Measurements from ENCODE around the gene MYDGF. TPM values are rescaled to one million over a fixed set of nuclear protein-coding genes. Genes with fewer than 3 reads are reported as not detected.
A peak's percentile ranks its signal among the peaks of the same experiment; 100 is the strongest.

Gene MYDGF
- total RNA-seq, 1 donor from 2014 or later: 44.4 TPM

DNA sequence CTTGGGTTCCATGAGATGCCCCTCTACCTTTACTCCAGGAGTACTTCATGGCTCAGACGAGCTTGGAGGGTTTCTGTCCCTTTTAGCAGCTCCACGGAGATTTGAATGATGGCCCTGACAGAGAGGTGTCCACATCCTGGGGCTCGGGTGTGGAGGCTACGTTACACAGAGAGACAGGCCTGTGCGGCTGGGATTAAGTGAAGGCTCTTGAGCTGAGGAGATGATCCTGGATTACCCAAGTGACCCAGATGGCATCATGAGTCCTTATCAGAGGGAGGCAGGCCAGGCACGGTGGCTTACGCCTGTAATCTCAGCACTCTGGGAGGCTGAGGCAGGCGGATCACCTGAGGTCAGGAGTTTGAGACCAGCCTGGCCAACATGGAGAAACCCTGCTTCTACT, 41.1 kb upstream of the MYDGF start:
- H3K4me1 ChIP-seq (ENCODE audit: control insufficient read depth in 3 of 3, insufficient read depth in 3 of 3, low read length in 3 of 3): peaks cover 81 to 93% (median 82%) of the 10 kb centered on the region in 3 donors
- H3K36me3 ChIP-seq (ENCODE audit: control insufficient read depth in 3 of 3, insufficient read depth in 3 of 3, low read length in 3 of 3): peaks cover 19 to 30% (median 25%) of the 10 kb centered on the region in 3 donors
- no peaks in the 10 kb centered on the region for H3K9me3 ChIP-seq (ENCODE audit: control insufficient read depth in 3 of 3, low read length in 3 of 3)
- H3K4me3 ChIP-seq (ENCODE audit: low read length in 3 of 3): no peak overlapping the region
- H3K27me3 ChIP-seq (ENCODE audit: control insufficient read depth in 3 of 3, insufficient read depth in 3 of 3, low read length in 3 of 3): no peaks in the 10 kb centered on the region
- H3K9ac ChIP-seq (ENCODE audit: low read depth in 1 of 3, low read length in 3 of 3): peak overlapping the region in 1 of 3 donors; percentile 71
- peak overlapping the region; percentile 83 for H3K27ac ChIP-seq (ENCODE audit: low read depth, low read length)

DNA sequence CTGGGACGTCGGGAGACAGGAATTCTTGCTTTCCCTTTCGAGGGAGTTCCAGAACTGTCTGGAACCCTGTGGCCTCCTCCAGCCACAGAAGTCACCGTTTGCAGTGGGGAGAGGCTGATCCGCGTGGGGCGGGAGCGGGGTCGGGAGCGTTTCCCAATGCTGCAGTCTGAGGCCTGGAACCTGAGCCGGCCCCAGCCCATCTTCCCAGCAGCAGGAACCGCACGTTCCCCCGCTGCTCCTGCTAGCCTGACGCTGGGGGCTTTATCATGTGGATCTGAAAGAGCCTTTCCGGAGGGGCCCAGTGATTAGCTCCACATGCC, 40.1 kb upstream of the MYDGF start:
- Histone ChIP-seq H3K4me1 (ENCODE audit: control insufficient read depth in 3 of 3, insufficient read depth in 3 of 3, low read length in 3 of 3) (peaks cover 76 to 95% (median 82%) of the 10 kb centered on the region in 3 donors), H3K36me3 (ENCODE audit: control insufficient read depth in 3 of 3, insufficient read depth in 3 of 3, low read length in 3 of 3) (peaks cover 13 to 27% (median 19%) of the 10 kb centered on the region in 3 donors), H3K27ac (ENCODE audit: low read depth, low read length) (peak overlapping the region; percentile 83)

GRCh38 chr19:4709440-4710280, 39.5 kb upstream of the MYDGF start:
- Histone ChIP-seq H3K27ac (ENCODE audit: low read depth, low read length) (peak overlapping the region; percentile 83), H3K4me3 (ENCODE audit: low read length in 3 of 3) (peak overlapping the region in 2 of 3 donors; percentile 21 to 22), H3K9ac (ENCODE audit: low read depth in 1 of 3, low read length in 3 of 3) (peak overlapping the region; percentile 22 to 71 (median 50)), H3K4me1 (ENCODE audit: control insufficient read depth in 3 of 3, insufficient read depth in 3 of 3, low read length in 3 of 3) (peaks cover 78 to 97% (median 78%) of the 10 kb centered on the region in 3 donors), H3K9me3 (ENCODE audit: control insufficient read depth in 3 of 3, low read length in 3 of 3) (no peaks in the 10 kb centered on the region), H3K36me3 (ENCODE audit: control insufficient read depth in 3 of 3, insufficient read depth in 3 of 3, low read length in 3 of 3) (peaks cover 12 to 27% (median 18%) of the 10 kb centered on the region in 3 donors), H3K27me3 (ENCODE audit: control insufficient read depth in 3 of 3, insufficient read depth in 3 of 3, low read length in 3 of 3) (no peaks in the 10 kb centered on the region)

More for the DNA sequence above, 40.1 kb upstream of the MYDGF start:
- Histone ChIP-seq H3K9ac (ENCODE audit: low read depth in 1 of 3, low read length in 3 of 3) (peak overlapping the region; percentile 22 to 71 (median 45)), H3K4me3 (ENCODE audit: low read length in 3 of 3) (peak overlapping the region in 2 of 3 donors; percentile 21 to 22), H3K27me3 (ENCODE audit: control insufficient read depth in 3 of 3, insufficient read depth in 3 of 3, low read length in 3 of 3) (no peaks in the 10 kb centered on the region), H3K9me3 (ENCODE audit: control insufficient read depth in 3 of 3, low read length in 3 of 3) (no peaks in the 10 kb centered on the region)

DNA sequence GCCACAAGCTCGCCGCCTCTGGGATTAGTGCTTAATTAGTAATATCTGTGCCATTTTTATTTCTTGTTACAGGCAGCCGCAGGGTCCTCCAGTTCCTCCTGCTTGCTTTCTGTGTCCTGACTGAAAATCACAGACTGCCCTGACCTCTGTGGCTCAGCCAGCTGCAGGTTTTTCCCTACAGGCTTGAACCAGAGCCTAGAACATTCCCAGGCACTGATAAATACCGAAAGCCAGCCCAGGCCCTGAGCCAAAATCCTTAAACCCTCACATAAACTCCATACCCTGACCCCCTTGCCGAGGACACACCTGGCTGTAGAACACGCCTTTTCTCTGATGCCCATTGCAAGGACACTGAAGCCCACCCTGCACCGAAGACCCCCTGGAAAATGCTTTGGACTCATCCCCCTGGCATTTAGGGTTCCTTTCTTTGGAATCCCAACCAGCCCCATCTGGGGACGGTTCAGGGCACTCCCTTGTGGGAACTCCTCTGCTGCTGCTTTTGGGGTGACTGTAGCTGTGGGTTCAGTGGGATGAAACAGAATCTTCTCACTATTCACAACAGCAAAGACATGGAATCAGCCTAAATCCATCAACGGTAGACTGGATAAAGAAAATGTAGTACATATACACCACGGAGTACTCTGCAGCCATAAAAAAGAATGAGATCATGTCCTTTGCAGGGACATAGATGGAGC, 38.0 kb upstream of the MYDGF start:
- Histone ChIP-seq H3K4me1 (ENCODE audit: control insufficient read depth in 3 of 3, insufficient read depth in 3 of 3, low read length in 3 of 3) (peaks cover 74 to 91% (median 75%) of the 10 kb centered on the region in 3 donors), H3K9me3 (ENCODE audit: control insufficient read depth in 3 of 3, low read length in 3 of 3) (no peaks in the 10 kb centered on the region), H3K9ac (ENCODE audit: low read depth in 1 of 3, low read length in 3 of 3) (peak overlapping the region; percentile 23 to 70 (median 43)), H3K27ac (ENCODE audit: low read depth, low read length) (peak overlapping the region; percentile 50), H3K36me3 (ENCODE audit: control insufficient read depth in 3 of 3, insufficient read depth in 3 of 3, low read length in 3 of 3) (peaks cover 17 to 37% (median 19%) of the 10 kb centered on the region in 3 donors), H3K4me3 (ENCODE audit: low read length in 3 of 3) (no peak overlapping the region), H3K27me3 (ENCODE audit: control insufficient read depth in 3 of 3, insufficient read depth in 3 of 3, low read length in 3 of 3) (no peaks in the 10 kb centered on the region)

DNA sequence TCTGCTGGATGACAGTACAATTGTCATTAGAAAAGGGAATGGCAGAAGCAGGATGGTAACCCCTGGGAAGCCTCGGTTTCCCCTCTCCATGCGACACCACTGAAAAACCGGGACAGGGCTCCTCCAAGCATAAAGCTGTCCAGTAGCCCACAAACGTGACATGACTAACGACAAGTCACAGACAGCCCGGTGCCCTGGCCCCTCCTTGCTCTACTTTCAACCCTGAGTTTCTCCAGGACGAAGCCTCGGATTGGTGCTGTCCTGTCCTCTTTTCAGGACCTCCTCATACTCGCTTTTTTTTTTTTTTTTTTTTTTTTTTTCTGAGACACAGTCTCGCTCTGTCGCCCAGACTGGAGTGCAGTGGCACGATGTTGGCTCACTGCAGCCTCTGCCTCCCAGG, 37.2 kb upstream of the MYDGF start:
- Histone ChIP-seq H3K4me1 (ENCODE audit: control insufficient read depth in 3 of 3, insufficient read depth in 3 of 3, low read length in 3 of 3) (peaks cover 66 to 83% (median 68%) of the 10 kb centered on the region in 3 donors), H3K9ac (ENCODE audit: low read depth in 1 of 3, low read length in 3 of 3) (peak overlapping the region in 2 of 3 donors; percentile 24 to 70), H3K4me3 (ENCODE audit: low read length in 3 of 3) (no peak overlapping the region), H3K27ac (ENCODE audit: low read depth, low read length) (peak overlapping the region; percentile 50), H3K36me3 (ENCODE audit: control insufficient read depth in 3 of 3, insufficient read depth in 3 of 3, low read length in 3 of 3) (peaks cover 17 to 38% (median 19%) of the 10 kb centered on the region in 3 donors), H3K27me3 (ENCODE audit: control insufficient read depth in 3 of 3, insufficient read depth in 3 of 3, low read length in 3 of 3) (no peaks in the 10 kb centered on the region), H3K9me3 (ENCODE audit: control insufficient read depth in 3 of 3, low read length in 3 of 3) (no peaks in the 10 kb centered on the region)

DNA sequence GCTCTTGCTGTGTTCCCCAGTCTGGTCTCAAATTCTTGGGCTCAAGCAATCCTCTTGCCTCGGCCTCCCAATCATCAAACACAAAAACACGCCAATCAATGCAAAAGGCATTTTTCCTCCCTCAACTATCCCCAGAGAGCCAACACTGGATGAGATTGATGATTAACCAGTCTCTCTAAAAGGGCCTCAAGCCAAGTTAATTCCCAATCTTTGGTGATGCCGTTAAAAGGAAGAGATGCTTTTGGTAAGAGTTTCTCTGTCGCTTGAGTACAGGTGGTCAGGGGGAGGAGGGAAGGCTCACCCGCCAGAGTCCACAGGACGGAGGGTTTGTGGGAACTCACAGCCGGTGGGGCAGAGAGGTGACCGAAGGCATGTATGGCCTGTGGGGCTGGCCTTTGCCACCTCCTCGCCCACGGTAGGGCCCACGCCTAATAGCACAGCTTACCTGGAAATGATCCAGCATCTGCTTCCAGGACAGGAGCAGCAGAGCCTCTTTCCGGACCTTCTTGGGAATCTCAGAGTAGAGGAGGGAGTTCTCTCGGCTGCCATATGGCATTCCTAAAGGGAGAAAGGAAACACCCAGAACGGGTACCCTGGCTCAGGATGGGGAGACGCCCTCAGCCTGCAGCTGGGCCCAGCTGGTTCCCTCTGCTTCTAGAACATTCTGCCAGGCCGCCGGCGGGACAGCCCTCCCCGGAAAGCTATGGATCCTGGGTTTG, 35.4 kb upstream of the MYDGF start:
- Histone ChIP-seq H3K27ac (ENCODE audit: low read depth, low read length) (peak overlapping the region; percentile 23), H3K9me3 (ENCODE audit: control insufficient read depth in 3 of 3, low read length in 3 of 3) (no peaks in the 10 kb centered on the region), H3K9ac (ENCODE audit: low read depth in 1 of 3, low read length in 3 of 3) (no peak overlapping the region), H3K4me3 (ENCODE audit: low read length in 3 of 3) (no peak overlapping the region), H3K4me1 (ENCODE audit: control insufficient read depth in 3 of 3, insufficient read depth in 3 of 3, low read length in 3 of 3) (peaks cover 52 to 78% (median 56%) of the 10 kb centered on the region in 3 donors), H3K27me3 (ENCODE audit: control insufficient read depth in 3 of 3, insufficient read depth in 3 of 3, low read length in 3 of 3) (no peaks in the 10 kb centered on the region), H3K36me3 (ENCODE audit: control insufficient read depth in 3 of 3, insufficient read depth in 3 of 3, low read length in 3 of 3) (peaks cover 24 to 45% (median 32%) of the 10 kb centered on the region in 3 donors)

- H3K27ac ChIP-seq (ENCODE audit: low read depth, low read length): peak overlapping the region; percentile 36
- no peaks in the 10 kb centered on the region for H3K27me3 ChIP-seq (ENCODE audit: control insufficient read depth in 3 of 3, insufficient read depth in 3 of 3, low read length in 3 of 3)
- H3K4me1 ChIP-seq (ENCODE audit: control insufficient read depth in 3 of 3, insufficient read depth in 3 of 3, low read length in 3 of 3): peaks cover 39 to 65% (median 44%) of the 10 kb centered on the region in 3 donors
- H3K9ac ChIP-seq (ENCODE audit: low read depth in 1 of 3, low read length in 3 of 3): peak overlapping the region; percentile 14 to 54 (median 43)
- H3K4me3 ChIP-seq (ENCODE audit: low read length in 3 of 3): no peak overlapping the region
- H3K36me3 ChIP-seq (ENCODE audit: control insufficient read depth in 3 of 3, insufficient read depth in 3 of 3, low read length in 3 of 3): peaks cover 35 to 57% (median 42%) of the 10 kb centered on the region in 3 donors
- no peaks in the 10 kb centered on the region for H3K9me3 ChIP-seq (ENCODE audit: control insufficient read depth in 3 of 3, low read length in 3 of 3)
Observed at GRCh38 chr19:4704317-4704673, 34.2 kb upstream of the MYDGF start.

- H3K36me3 ChIP-seq (ENCODE audit: control insufficient read depth in 3 of 3, insufficient read depth in 3 of 3, low read length in 3 of 3): peaks cover 37 to 60% (median 46%) of the 10 kb centered on the region in 3 donors
- no peaks in the 10 kb centered on the region for H3K27me3 ChIP-seq (ENCODE audit: control insufficient read depth in 3 of 3, insufficient read depth in 3 of 3, low read length in 3 of 3)
- H3K9ac ChIP-seq (ENCODE audit: low read depth in 1 of 3, low read length in 3 of 3): peak overlapping the region; percentile 14 to 54 (median 43)
- H3K9me3 ChIP-seq (ENCODE audit: control insufficient read depth in 3 of 3, low read length in 3 of 3): no peaks in the 10 kb centered on the region
- H3K27ac ChIP-seq (ENCODE audit: low read depth, low read length): peak overlapping the region; percentile 36
- no peak overlapping the region for H3K4me3 ChIP-seq (ENCODE audit: low read length in 3 of 3)
- peaks cover 34 to 60% (median 40%) of the 10 kb centered on the region in 3 donors for H3K4me1 ChIP-seq (ENCODE audit: control insufficient read depth in 3 of 3, insufficient read depth in 3 of 3, low read length in 3 of 3)
Observed at GRCh38 chr19:4703671-4704316, 33.7 kb upstream of the MYDGF start.

GRCh38 chr19:4702764-4703163, 32.6 kb upstream of the MYDGF start:
- Histone ChIP-seq H3K36me3 (ENCODE audit: control insufficient read depth in 3 of 3, insufficient read depth in 3 of 3, low read length in 3 of 3) (peaks cover 42 to 67% (median 56%) of the 10 kb centered on the region in 3 donors), H3K4me1 (ENCODE audit: control insufficient read depth in 3 of 3, insufficient read depth in 3 of 3, low read length in 3 of 3) (peaks cover 28 to 51% (median 31%) of the 10 kb centered on the region in 3 donors)

More at GRCh38 chr19:4702764-4703163, 32.6 kb upstream of the MYDGF start:
- peak overlapping the region in 1 of 3 donors; percentile 8 for H3K9ac ChIP-seq (ENCODE audit: low read depth in 1 of 3, low read length in 3 of 3)
- H3K27me3 ChIP-seq (ENCODE audit: control insufficient read depth in 3 of 3, insufficient read depth in 3 of 3, low read length in 3 of 3): no peaks in the 10 kb centered on the region
- H3K4me3 ChIP-seq (ENCODE audit: low read length in 3 of 3): no peak overlapping the region
- no peak overlapping the region for H3K27ac ChIP-seq (ENCODE audit: low read depth, low read length)
- H3K9me3 ChIP-seq (ENCODE audit: control insufficient read depth in 3 of 3, low read length in 3 of 3): no peaks in the 10 kb centered on the region

Data from skeletal muscle tissue (tissue), 4 donors.